Neural cell (in vitro differentiated cells): ENCODE data around the gene GJB3. TPM values are rescaled to one million over a fixed set of nuclear protein-coding genes. Genes with fewer than 3 reads are reported as not detected.

Experiments
- H2AFZ ChIP-seq: fragments of 200-600, 300-800 bp; sonication (generic), shearing (Covaris generic); 2 replicates; pipeline ENCODE4 v1.6.0; 2014; ENCODE audit warnings: low read depth, mild to moderate bottlenecking, antibody characterized with exemption, low read length, moderate library complexity
- H3F3A ChIP-seq: fragments of 200-600 bp; shearing (Covaris generic); 2 replicates; pipeline ENCODE4 v1.6.1; 2016; ENCODE audit warnings: mild to moderate bottlenecking, moderate library complexity, mixed read lengths, antibody characterized with exemption, low read length; ENCODE audit not compliant: insufficient read depth, poor library complexity, severe bottlenecking
- H3K27ac ChIP-seq: fragments of 200-600, 300-800 bp; sonication (generic), shearing (Covaris generic); 2 replicates; pipeline ENCODE4 v1.5.1; 2014; ENCODE audit warnings: mild to moderate bottlenecking, low read length, moderate library complexity
- H3K27me3 ChIP-seq: fragments of 300-800, 200-600 bp; sonication (generic), shearing (Covaris generic); 2 replicates; pipeline ENCODE4 v1.6.0; 2014; ENCODE audit warnings: mild to moderate bottlenecking, low read depth, low read length, moderate library complexity; ENCODE audit not compliant: insufficient read depth
- H3K36me3 ChIP-seq: fragments of 300-800, 200-600 bp; sonication (generic), shearing (Covaris generic); 2 replicates; pipeline ENCODE4 v1.5.1; 2014; ENCODE audit warnings: mild to moderate bottlenecking, antibody characterized with exemption, low read length, moderate library complexity; ENCODE audit not compliant: insufficient read depth
- H3K4me2 ChIP-seq: fragments of 300-800, 200-600 bp; sonication (generic), shearing (Covaris generic); 2 replicates; pipeline ENCODE4 v1.6.0; 2014; ENCODE audit warnings: mild to moderate bottlenecking, low read length
- H3K4me3 ChIP-seq: fragments of 300-800, 200-600 bp; sonication (generic), shearing (Covaris generic); 2 replicates; pipeline ENCODE4 v1.5.1; 2014; ENCODE audit warnings: mild to moderate bottlenecking, low read length, moderate library complexity
- H3K79me2 ChIP-seq: fragments of 200-600 bp; shearing (Covaris generic); replicated peaks from 2 replicates; pipeline ENCODE4 v1.6.0; 2014; ENCODE audit warnings: mild to moderate bottlenecking, low read length, moderate library complexity; ENCODE audit not compliant: insufficient read depth
- H3K9ac ChIP-seq: fragments of 300-800, 200-600 bp; sonication (generic), shearing (Covaris generic); 2 replicates; pipeline ENCODE4 v1.6.1; 2016; ENCODE audit warnings: mild to moderate bottlenecking, low read length, mixed read lengths
- H3K9me2 ChIP-seq: fragments of 200-600 bp; shearing (Covaris generic); 2 replicates; pipeline ENCODE4 v1.6.1; 2016; ENCODE audit warnings: mild to moderate bottlenecking, low read length, mixed read lengths; ENCODE audit not compliant: insufficient read depth
- H3K9me3 ChIP-seq: fragments of 200-600, 300-800 bp; sonication (generic), shearing (Covaris generic); 2 replicates; pipeline ENCODE4 v1.6.1; 2016; ENCODE audit warnings: mild to moderate bottlenecking, mixed run types, low read length, moderate library complexity, mixed read lengths
- H4K20me1 ChIP-seq: fragments of 200-600 bp; shearing (Covaris generic); 2 replicates; pipeline ENCODE4 v1.6.1; 2016; ENCODE audit warnings: mild to moderate bottlenecking, mixed run types; ENCODE audit not compliant: insufficient read depth
- EP300 ChIP-seq: fragments of 450-650 bp; conservative IDR thresholded peaks from 2 replicates; pipeline ENCODE4 v1.6.1; 2014; ENCODE audit warnings: antibody characterized with exemption, mild to moderate bottlenecking, moderate library complexity; ENCODE audit not compliant: poor library complexity, severe bottlenecking
- EZH2 ChIP-seq: fragments of 200-600, 300-800 bp; shearing (Covaris generic), sonication (generic); IDR thresholded peaks from 2 replicates; pipeline ENCODE4 v1.6.1; 2014; ENCODE audit warnings: antibody characterized with exemption, low read length, borderline replicate concordance, mild to moderate bottlenecking; ENCODE audit not compliant: insufficient read depth, poor library complexity, severe bottlenecking
- MXI1 ChIP-seq: fragments of 450-650 bp; conservative IDR thresholded peaks from 2 replicates; pipeline ENCODE4 v1.6.1; 2014; ENCODE audit warnings: antibody characterized with exemption, mild to moderate bottlenecking; ENCODE audit not compliant: poor library complexity, severe bottlenecking
- POLR2AphosphoS5 ChIP-seq: IDR thresholded peaks from 2 replicates; pipeline ENCODE4 v1.6.1; 2012
- RAD21 ChIP-seq: fragments of 450-650 bp; conservative IDR thresholded peaks from 2 replicates; pipeline ENCODE4 v1.6.1; 2014; ENCODE audit warnings: antibody characterized with exemption, mild to moderate bottlenecking, moderate library complexity
- SMC3 ChIP-seq: fragments of 450-650 bp; conservative IDR thresholded peaks from 2 replicates; pipeline ENCODE4 v1.6.1; 2014; ENCODE audit warnings: antibody characterized with exemption, mild to moderate bottlenecking, moderate library complexity; ENCODE audit not compliant: poor library complexity
- TAF1 ChIP-seq: IDR thresholded peaks from 2 replicates; pipeline ENCODE4 v1.6.1; 2012; ENCODE audit warnings: low read depth
- polyA plus RNA-seq: library from polyadenylated mRNA; depleted of rRNA; stranded (reverse); fragments of >200 nt; gene quantifications from 2 replicates; pipeline ENCODE4 v1.2.3, GENCODE V29; 2014
- TF ChIP-seq, protein P1 (sequence below): fragments of 450-650 bp; IDR thresholded peaks from 2 replicates; pipeline ENCODE4 v1.5.1; 2014; ENCODE audit warnings: antibody characterized with exemption, mild to moderate bottlenecking, moderate library complexity; ENCODE audit not compliant: poor library complexity, severe bottlenecking
- TF ChIP-seq, protein P2 (sequence below): IDR thresholded peaks from 2 replicates; pipeline ENCODE4 v1.6.1; 2012; ENCODE audit warnings: borderline replicate concordance

GJB3 gene
- polyA plus RNA-seq, 1 donor from 2014 or later, result not detected

GRCh38 chr1:34746785-34747637, 34.0 kb upstream of the GJB3 start:
- Histone ChIP-seq H3K79me2 (no peaks in the 10 kb centered on the region), H3K4me2 (no peak overlapping the region), H3K9me2 (no peaks in the 10 kb centered on the region), H3K36me3 (no peaks in the 10 kb centered on the region), H3K9me3 (no peaks in the 10 kb centered on the region), H3K27me3 (no peaks in the 10 kb centered on the region), H3F3A (no peaks in the 10 kb centered on the region), H4K20me1 (no peaks in the 10 kb centered on the region), H2AFZ (no peak overlapping the region), H3K4me3 (no peak overlapping the region), H3K9ac (no peak overlapping the region), H3K27ac (no peak overlapping the region)
- TF ChIP-seq MXI1 (no peak), EP300 (no peak), SMC3 (no peak), EZH2 (no peak), RAD21 (no peak), TAF1 (no peak), POLR2AphosphoS5 (no peak)
- TF ChIP-seq, protein P1, sequence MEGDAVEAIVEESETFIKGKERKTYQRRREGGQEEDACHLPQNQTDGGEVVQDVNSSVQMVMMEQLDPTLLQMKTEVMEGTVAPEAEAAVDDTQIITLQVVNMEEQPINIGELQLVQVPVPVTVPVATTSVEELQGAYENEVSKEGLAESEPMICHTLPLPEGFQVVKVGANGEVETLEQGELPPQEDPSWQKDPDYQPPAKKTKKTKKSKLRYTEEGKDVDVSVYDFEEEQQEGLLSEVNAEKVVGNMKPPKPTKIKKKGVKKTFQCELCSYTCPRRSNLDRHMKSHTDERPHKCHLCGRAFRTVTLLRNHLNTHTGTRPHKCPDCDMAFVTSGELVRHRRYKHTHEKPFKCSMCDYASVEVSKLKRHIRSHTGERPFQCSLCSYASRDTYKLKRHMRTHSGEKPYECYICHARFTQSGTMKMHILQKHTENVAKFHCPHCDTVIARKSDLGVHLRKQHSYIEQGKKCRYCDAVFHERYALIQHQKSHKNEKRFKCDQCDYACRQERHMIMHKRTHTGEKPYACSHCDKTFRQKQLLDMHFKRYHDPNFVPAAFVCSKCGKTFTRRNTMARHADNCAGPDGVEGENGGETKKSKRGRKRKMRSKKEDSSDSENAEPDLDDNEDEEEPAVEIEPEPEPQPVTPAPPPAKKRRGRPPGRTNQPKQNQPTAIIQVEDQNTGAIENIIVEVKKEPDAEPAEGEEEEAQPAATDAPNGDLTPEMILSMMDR, result no peak
- TF ChIP-seq, protein P2, sequence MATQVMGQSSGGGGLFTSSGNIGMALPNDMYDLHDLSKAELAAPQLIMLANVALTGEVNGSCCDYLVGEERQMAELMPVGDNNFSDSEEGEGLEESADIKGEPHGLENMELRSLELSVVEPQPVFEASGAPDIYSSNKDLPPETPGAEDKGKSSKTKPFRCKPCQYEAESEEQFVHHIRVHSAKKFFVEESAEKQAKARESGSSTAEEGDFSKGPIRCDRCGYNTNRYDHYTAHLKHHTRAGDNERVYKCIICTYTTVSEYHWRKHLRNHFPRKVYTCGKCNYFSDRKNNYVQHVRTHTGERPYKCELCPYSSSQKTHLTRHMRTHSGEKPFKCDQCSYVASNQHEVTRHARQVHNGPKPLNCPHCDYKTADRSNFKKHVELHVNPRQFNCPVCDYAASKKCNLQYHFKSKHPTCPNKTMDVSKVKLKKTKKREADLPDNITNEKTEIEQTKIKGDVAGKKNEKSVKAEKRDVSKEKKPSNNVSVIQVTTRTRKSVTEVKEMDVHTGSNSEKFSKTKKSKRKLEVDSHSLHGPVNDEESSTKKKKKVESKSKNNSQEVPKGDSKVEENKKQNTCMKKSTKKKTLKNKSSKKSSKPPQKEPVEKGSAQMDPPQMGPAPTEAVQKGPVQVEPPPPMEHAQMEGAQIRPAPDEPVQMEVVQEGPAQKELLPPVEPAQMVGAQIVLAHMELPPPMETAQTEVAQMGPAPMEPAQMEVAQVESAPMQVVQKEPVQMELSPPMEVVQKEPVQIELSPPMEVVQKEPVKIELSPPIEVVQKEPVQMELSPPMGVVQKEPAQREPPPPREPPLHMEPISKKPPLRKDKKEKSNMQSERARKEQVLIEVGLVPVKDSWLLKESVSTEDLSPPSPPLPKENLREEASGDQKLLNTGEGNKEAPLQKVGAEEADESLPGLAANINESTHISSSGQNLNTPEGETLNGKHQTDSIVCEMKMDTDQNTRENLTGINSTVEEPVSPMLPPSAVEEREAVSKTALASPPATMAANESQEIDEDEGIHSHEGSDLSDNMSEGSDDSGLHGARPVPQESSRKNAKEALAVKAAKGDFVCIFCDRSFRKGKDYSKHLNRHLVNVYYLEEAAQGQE, result no peak

GRCh38 chr1:34747638-34747941, 33.4 kb upstream of the GJB3 start:
- no peaks in the 10 kb centered on the region for H3K79me2 ChIP-seq
- no peak for TF ChIP-seq RAD21
- no peak for TF ChIP-seq EP300
- TF ChIP-seq MXI1, result no peak
- no peak overlapping the region for H3K4me3 ChIP-seq
- no peaks in the 10 kb centered on the region for H3K9me3 ChIP-seq
- H4K20me1 ChIP-seq, result no peaks in the 10 kb centered on the region
- H3K9me2 ChIP-seq, result no peaks in the 10 kb centered on the region
- H3K9ac ChIP-seq, result no peak overlapping the region
- H3K27me3 ChIP-seq, result no peaks in the 10 kb centered on the region
- no peak overlapping the region for H3K4me2 ChIP-seq
- H3K36me3 ChIP-seq, result no peaks in the 10 kb centered on the region
- H3K27ac ChIP-seq, result no peak overlapping the region
- no peak overlapping the region for H2AFZ ChIP-seq
- H3F3A ChIP-seq, result no peaks in the 10 kb centered on the region
